COR-L47 (cell line): Measurements from ENCODE around the gene PAEP.
"Not testable (repeated sequence)": the region's sequence is repeated elsewhere in the genome, so short reads cannot be mapped to it uniquely, and the experiment has no call there.

ENCODE experiments used
- DNase-seq: peaks from one replicate; lab custom pipeline; 2025; lab: John Stamatoyannopoulos, UW

Gene PAEP

DNA sequence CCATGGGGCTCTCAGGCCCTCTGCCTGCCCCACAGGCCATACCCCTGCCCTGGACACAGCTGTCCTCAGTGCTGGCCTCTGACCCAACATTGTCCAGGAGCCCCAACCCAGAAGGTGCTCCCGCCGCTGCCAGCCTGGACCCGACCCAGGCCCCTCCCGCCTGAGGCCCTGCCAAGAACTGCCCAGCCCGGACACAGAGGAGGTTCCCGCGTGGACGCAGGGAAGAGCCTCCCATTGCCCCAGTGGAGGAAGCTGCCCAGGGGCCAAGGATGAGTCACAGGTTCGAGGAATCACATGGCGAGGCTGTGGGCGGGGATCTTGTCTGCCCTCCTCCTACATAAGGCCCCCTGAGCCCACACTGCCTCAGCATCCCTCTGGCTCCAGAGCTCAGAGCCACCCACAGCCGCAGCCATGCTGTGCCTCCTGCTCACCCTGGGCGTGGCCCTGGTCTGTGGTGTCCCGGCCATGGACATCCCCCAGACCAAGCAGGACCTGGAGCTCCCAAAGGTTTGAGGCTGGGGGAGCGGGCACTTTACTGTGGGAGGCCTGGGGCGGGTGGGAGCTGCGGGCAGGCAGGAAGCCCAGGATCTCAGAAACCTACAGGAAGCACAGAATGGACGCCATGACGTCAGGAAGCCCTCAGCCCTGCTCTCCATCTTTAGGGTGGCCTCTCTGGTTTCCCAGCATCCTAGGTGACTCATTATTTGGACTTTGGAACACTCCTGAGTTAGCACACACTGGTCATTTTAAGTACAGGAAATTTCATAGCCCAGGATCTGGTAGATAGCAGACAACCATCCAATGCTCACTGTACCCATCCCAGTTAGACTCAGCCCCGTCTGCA is at the start of gene PAEP:
Gene PAEP, plus strand, starts transcription at position 366 of the 844 bp plus-strand sequence.
- DNase-seq, result no peak

DNA sequence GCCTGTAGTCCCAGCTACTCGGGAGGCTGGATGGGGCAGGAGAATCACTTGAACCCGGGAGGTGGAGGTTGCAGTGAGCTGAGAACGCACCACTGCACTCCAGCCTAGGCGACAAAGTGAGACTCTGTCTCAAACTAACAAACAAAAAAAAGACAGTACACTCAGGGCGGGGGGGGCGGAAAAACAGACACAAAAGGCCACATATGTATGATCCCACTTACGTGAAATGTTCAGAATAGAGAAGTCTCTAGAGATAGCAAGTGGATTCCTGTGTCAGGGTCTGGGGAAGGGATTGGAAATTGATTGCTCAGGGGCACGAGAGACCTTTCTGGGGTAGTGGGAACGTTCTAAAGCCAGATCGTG is 49.3 kb upstream of the PAEP start:
- DNase-seq, result no peak

DNA sequence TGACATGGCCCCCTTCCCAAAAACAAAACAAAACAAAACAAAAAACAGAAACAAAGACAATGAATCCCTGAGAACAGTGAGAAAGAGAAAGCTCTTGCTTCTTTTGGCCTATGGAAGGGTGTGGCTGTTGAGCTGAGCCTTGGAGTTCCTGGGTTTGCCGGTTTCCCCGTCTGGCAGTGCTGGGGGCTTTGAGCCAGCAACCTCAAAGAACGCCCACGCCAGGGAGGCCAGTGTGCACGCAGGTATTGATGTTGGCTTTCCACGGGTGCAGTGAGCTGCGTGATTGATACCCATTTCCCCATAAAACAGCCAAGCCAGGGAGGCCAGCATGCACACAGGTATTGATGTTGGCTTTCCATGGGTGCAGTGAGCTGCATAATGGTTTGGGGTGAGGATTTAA is 48.7 kb upstream of the PAEP start:
- DNase-seq, result no peak

DNA sequence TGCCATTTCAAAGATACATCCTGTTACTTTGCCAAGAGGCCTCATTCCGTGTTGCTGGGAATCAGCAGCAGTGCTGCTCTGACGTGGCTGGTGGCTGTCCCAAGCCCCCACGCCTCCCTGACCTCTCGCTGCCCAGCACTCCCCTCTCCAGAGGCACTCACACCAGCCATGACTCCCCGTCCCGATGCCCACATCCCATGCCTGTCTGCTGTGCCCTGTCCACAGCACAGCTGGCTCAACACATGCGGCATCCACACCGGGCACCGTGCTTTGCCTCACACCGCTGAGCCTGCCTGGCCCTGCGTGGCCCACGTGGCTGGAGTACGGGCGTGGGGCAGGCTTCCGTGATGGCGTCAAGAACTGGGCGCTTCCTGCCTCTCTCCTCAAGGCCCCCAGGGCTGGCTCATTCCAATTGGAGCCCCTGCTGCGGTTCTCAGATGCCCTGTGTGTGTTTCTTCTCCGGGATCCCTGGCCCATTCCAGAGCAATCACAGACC is 48.2 kb upstream of the PAEP start:
- DNase-seq, result no peak

DNA sequence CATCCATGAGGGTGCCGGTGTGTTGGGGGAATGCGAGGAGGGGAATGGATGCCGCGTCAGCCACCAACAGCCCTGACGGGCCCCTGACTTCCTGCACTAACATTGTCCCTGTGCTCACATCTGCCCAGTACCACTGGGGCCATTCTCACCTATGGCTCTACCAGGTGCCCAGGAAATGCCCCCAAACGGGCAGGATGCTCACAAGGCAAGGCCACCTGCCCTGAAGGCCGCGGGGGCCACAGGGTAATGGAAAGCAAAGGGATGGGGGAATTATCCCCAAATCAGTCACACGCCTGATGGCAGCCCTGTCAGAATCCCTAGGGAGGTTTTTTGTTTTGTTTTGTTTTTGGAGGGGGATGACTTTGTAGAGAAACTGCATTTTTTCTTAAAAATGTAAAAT is 47.6 kb upstream of the PAEP start:
- DNase-seq, result not testable (repeated sequence)

DNA sequence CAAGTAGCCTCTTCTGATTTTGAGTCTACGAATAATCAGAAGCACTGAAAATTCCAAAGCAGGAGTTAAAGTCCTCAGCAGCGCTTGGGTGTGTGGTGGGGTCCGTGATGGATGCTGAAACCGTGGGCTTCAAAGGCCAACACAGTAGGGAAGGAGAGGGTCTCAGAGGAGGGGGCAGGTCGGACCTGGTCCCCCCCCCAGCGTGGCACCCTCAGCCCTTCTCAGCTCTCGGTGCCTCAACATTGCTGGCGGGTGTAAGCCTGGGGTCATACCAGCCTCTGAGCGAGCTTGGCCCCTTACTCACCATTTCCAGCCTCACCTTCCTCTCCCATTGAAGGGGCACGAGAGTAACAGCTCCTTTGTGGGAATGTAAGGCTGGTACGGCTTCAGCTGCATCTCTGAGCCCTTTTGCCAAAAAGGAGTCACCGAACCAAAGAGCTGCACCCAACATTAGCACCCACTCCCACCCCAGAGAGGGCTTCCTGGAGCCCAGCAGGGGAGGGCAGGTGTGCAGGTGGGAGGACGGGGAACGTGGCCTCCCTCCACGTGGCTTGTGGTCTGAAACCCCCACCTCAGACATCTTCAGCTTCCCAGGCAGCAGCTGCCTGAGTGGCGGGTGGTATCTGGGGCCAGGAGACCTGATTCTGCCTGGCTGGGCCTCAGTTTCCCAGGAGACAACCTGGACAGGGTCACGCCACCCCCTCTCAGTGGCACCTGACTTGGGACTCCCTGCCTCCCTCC is 47.0 kb upstream of the PAEP start:
- DNase-seq, result no peak

DNA sequence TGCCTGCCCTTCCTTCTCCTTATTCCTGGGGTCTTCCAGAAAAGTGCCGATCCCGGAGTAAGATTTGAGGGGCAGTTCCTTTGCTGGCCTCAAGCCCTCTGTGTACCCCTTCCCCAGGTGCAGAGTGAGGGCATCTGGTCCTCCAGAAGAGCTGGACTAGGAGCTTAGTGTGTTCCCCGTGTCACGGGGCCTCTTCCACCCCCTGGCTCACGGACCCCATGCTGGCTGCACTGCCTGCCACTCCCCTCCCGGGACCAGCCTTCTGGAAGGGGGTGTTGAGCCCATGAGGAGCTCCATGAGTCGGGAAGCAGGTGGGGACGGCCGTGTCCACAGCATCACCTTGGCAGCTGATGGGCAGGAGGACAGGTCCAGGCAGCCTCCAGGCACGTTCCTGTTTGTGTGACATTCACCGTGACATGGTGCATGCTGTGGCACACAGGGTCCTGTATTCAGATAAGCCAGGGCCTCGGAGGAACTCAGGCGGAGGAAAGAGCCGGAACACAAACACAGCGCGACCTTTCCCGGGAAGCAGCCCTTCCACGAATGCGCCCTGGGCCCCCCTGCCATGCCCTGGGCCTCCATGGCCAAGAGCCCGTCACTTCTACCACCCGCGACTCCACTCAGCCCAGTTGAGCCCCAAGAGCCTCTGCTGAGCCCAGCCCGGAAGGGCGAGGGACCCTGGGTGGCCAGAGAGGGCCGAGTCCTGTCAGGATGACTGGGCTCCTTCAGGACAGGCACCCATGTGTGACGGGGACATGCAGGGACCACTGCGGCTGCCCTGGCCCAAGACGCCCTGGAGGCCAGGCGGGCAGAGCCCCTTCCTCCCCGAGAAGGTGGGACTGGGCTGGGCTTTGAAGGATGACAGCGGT is 46.2 kb upstream of the PAEP start:
- DNase-seq, result no peak

DNA sequence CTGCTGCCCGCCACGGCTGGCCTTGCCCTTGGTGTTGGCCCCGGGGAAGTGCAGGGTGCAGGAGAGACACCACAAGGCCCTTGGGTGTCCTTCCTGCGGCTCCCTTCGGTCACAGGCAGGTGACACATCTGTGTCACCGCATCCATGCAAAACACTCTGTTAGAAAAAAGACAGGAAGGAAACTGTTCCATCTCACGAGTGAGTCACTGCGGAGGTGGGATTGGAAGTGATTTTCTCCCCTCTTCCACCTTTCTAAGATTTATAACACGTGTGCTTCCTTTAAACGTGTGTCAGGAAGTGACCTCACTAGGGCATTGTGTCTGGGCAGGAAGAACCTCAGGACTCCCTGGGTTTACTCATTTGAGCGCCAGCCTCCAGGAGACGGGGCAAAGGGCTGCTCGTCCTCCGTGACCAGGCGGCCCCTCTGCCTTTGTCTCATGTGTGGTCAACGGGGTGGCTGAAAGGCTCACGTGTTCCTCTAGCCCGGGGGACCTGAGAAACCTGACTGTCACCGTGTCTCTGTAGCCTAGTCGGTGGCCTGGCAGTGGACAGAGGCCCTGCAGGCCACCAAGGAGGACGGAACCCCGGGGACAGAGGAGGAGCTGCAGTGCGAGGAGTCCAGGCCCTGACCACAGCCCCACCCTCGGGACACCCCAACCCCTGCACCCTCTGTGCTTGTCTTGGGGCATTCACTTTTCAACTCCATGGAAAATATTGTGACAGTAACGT is 45.3 kb upstream of the PAEP start:
- DNase-seq, result no peak

DNA sequence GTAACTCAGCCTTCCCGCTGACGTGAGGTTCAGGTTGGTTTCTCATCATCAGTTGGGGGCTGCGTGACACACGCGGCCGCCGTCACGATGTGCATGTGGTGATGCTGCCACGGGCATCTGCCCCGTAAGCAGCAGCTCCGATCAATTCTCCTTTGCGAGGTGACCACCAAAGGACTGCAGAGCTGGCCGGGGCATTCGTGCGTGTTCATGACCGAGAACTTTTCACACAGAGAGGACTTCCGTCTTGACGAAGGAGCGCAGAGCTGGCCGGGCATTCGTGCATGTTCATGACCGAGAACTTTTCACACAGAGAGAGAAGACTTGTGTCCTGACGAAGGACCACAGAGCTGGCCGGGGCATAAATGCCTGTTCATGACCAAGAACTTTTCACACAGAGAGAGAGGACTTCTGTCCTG is 44.1 kb upstream of the PAEP start:
- no peak for DNase-seq

DNA sequence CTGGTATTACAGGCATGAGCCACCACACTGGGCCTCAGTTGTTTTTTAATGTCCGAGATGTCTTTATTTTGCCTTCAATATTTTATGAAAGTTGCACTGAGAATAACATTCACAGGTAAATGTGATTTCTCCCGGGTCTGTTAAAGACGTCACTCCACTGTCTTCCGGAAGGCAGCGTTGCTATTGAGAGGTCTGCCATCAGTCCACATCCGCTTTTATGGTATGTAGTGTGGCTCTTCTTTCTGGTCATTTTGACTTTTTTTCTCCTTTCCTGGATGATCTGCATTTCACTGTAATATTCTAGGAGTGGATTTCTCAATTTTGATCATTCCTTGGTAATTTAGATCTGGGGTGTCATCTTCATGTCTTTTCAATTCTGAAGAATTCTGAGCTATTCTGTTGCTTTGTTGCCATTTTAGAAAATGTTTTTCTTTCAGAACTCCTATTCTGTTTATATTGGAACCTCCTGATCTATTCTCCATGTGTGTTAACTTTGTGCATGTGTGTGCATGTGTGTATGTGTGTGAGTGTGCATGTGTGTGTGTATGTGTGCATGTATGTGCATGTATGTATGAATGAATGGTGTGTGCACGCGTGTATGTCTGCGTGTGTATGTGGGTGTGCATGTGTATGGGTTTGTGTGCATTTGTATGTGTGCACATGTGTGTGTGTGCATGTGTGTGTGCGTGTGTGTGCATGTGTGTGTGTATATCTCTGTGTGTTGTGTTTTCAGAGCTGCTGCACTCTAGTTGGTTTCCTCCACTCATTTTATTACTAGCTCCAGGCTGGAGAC is 42.2 kb upstream of the PAEP start:
- DNase-seq, result no peak

DNA sequence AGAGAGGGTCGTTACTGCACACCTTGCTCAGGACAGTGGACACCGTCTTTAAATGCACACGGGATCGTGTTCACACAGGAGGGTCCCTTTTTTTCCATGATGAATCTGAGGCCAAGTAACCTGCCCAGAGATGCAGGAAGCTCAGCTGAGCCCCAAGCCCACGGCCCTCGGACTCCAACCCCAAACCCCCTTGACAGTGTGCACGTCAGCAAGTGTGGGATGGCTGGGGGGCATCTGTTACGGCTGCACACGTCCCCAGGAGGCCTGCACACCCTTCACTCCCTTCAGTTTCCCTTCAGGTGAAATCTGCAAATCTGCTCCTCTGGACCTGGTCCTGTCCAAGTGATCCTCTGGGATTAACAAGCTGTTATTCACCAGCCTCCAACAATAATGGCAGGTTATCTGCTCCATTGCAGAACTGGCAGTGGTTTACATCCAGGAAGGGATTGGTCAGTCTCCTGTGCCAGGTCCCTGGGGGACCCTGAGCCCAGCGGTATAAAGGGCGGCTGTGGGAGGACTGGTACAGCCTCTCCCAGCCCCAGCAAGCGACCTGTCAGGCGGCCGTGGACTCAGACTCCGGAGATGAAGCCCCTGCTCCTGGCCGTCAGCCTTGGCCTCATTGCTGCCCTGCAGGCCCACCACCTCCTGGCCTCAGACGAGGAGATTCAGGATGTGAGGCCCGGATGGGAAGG is 40.5 kb upstream of the PAEP start, which contains the start of gene LCN1:
Gene LCN1, plus strand, starts transcription at position 525 of the 692 bp plus-strand sequence. Its CDS starts 58 bp downstream, at position 583.
- no peak for DNase-seq

DNA sequence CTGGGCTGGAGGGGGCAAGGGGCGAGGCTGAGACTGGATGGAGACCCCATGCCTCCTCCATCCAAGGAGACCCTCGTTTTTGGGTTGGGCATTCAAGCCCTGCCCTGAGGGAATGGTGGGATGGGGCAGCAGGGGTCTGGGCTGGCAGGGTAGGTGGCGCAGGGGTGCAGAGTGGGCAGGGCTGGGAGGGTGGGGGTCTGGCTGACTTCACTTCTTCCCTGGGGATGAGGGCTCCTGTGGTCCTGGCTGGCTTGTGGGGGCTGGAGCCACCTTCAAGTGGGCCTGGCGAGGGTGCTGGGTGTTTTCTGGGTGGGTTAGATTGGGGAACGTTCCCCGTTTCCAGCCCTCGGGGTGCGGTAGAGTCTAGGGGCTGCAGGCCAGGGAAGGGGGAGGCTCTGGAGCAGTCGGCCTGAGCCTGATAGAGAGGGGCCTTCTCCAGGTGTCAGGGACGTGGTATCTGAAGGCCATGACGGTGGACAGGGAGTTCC is 39.9 kb upstream of the PAEP start:
- no peak for DNase-seq

DNA sequence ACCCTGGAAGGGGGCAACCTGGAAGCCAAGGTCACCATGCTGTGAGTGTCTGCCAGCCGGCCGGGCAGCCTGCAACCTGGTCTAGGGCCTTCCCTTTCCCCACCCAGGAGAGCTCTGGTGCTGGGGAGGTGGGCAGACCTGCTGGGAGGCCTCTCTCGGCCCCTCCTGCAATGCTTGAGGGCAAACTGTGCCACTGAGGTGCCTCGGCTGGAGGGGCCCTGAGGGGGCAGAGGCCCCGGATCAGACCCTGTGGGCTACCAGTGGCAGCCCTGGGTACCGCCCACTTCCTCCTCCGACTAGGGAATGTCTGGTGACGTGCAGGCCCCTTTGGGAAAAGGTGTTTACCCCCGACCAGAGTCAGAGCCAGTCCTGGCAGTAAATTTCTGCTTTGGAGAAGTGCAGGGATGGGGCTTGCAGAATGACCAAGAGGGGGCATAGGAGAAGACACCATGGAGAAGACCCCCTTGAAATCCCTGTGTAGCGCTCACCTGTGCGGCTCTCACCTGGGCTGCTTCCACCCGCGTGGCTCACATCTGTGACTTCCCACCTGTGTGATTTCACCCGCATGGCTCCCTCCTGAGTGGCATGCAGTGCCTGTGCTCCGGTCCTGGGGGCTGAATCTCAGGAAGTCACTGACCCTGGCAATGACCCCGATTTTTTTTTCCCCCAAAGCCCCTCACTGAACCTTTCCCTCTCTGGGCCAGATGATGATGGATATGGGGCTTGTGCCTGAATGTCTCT is 39.2 kb upstream of the PAEP start:
- no peak for DNase-seq

DNA sequence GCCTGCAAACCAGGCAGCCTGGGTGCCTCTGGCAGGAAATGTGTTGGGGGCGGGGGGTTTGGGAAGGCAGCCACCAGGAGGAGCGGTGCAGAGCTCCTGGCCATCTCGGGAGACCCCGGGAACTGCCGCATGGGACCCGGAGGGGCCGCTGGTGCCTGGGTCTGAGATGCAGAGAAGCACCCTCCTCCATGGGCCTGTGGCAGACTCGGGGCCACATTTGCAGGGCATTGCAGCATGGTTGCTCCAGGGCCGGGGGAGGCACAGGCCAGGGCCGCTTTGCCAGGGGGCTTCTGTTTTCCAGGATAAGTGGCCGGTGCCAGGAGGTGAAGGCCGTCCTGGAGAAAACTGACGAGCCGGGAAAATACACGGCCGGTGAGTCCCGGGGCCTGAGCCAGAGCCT is 38.6 kb upstream of the PAEP start:
- no peak for DNase-seq

DNA sequence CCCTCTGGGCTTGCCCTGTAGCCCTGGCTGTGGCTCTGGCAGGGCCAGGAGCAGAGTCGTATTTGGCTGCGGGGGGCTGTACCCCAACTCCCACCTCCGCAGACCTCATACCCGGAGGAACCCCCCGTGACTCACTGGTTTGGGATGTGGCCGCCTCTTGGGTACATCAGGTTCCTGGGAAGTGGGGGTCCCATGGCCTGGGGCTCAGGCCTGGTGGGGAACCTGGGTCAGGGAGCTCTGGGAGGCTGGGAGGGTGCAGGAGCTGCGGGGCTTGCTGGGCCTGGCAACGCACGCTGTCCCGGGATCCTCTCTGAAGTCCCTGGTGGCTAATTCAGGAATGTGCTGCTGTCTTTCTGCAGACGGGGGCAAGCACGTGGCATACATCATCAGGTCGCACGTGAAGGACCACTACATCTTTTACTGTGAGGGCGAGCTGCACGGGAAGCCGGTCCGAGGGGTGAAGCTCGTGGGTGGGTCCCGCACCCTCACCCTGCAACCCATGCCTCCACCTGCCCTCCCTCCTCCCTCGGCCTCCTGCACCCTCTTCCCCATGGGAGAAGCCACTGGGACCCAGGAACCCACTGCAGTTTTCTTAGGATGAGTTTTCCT is 37.9 kb upstream of the PAEP start:
- DNase-seq, result no peak

DNA sequence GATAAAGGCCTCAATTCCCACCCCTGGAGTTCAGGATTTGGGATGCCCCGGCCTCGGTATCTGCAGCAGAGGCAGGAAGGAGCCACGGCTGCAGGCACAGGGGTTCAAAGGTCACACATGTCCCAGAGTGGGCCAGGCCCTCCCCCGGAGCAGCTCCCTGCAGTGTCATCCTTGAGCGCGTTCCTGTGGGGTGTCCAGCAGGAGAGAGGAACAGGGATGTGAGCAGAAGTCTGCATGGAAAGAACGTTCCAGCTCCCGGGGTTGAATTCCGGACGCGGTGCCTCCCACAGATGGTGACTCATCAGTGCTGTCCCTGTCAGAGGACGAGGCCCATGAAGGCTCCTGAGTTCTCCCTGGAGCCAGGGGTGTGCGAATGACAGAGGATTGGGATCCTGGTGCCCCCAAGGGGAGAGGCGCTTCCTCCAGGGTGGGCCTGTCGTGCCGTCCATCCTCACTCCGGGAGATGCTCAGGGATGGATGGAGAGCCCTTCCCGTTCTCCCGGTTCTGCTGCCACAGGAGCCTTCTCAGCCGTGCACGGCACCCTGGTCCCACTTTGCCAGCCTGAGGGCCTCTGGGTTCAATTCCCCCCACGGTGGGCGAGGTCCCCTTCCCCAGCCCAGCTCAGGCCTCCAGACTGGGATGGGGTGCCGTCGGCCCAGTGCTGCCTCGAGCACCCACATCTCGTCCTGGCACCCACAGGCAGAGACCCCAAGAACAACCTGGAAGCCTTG is 37.3 kb upstream of the PAEP start:
- DNase-seq, result no peak

DNA sequence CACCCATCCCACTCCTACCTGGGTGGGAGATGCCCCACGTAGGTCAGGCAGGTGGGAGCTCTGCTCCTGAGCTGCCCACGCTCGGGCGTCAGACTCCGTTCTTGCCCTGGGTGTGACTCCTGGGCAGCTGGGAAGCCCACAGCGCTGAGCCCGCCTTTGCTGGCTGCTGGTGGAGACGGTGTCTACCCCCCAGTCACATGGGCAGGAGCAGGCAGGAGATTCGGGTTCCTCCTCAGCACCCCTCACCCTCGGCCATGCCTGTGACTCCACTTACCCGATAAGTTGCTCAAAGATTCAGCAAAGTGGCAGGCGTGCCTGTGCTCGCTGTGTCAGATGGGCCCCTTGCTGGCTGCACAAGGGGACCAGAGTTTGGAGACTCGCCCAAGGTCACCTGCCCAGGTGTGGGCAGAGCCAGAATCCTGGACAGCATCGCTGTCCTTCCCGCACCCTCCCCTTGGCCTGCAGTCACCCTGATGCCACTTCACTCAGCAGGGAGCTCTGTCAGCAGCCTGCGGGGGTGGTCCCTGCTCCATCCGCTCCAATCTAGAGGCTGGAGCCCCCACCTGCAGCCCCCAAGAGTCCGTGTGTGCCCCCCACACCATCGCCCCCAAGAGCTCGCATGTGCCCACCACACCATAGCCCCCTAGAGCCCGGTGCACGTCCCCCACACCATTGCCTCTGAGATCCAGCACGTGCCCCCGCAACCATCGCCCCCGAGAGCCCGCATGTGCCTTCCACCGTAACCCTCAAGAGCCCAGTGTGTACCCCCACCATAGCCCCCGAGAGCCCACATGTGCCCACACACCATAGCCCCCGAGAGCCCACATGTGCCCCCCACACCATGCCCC is 36.1 kb upstream of the PAEP start:
- DNase-seq, result no peak
